GM21737 (cell line): ENCODE data around the gene PABPN1.
A peak's percentile ranks its signal among the peaks of the same experiment; 100 is the strongest.
"Not testable (repeated sequence)": the region's sequence is repeated elsewhere in the genome, so short reads cannot be mapped to it uniquely, and the experiment has no call there.

ENCODE experiments used
- ATAC-seq: cut with Tn5 transposase; IDR thresholded peaks from one replicate; pipeline ENCODE4 v1.9.1; 2021; ENCODE audit warnings: mild to moderate bottlenecking, moderate library complexity; ENCODE audit not compliant: unreplicated experiment

The PABPN1 gene

GRCh38 chr14:23320584-23321571, at the start of gene PABPN1:
Gene PABPN1 (plus strand): TSS chr14:23321457. CDS start chr14:23321470, 13 bp downstream.
- ATAC-seq = peak; percentile 87

GRCh38 chr14:23275412-23275811, 45.8 kb upstream of the PABPN1 start:
- no peak for ATAC-seq

- no peak for ATAC-seq
Measured at GRCh38 chr14:23277189-23277588, 44.1 kb upstream of the PABPN1 start.

GRCh38 chr14:23277928-23278327, 43.3 kb upstream of the PABPN1 start:
- ATAC-seq = not testable (repeated sequence)

- no peak for ATAC-seq
Measured at GRCh38 chr14:23281247-23281646, 40.0 kb upstream of the PABPN1 start.

- no peak for ATAC-seq
Measured at GRCh38 chr14:23284654-23285529, 36.4 kb upstream of the PABPN1 start.

- ATAC-seq = peak; percentile 19
Measured at GRCh38 chr14:23285530-23286019, 35.7 kb upstream of the PABPN1 start.

GRCh38 chr14:23286020-23286901, 35.0 kb upstream of the PABPN1 start, which contains the start of gene HOMEZ:
Gene HOMEZ (minus strand): TSS chr14:23286132. CDS start chr14:23285952, 180 bp downstream.
- peak; percentile 97 for ATAC-seq

- no peak for ATAC-seq
Measured at GRCh38 chr14:23286902-23287479, 34.3 kb upstream of the PABPN1 start.

GRCh38 chr14:23294734-23295561, 26.3 kb upstream of the PABPN1 start:
- ATAC-seq = no peak

GRCh38 chr14:23296012-23296777, 25.1 kb upstream of the PABPN1 start:
- ATAC-seq = no peak

GRCh38 chr14:23297096-23297495, 24.2 kb upstream of the PABPN1 start:
- ATAC-seq = no peak

GRCh38 chr14:23297611-23298277, 23.5 kb upstream of the PABPN1 start:
- ATAC-seq = no peak

- no peak for ATAC-seq
Measured at GRCh38 chr14:23299211-23299957, 21.9 kb upstream of the PABPN1 start.

- no peak for ATAC-seq
Measured at GRCh38 chr14:23299986-23300686, 21.1 kb upstream of the PABPN1 start.

GRCh38 chr14:23300687-23301223, 20.5 kb upstream of the PABPN1 start:
- no peak for ATAC-seq
